A549 (cell line): ENCODE results near the gene ATOSA.

Experiments used
- EP300 ChIP-seq, 2 experiments: fragments of >200 bp; sonication (Bioruptor Twin); formaldehyde crosslinking; IDR thresholded peaks; 2 replicates in 1 of 2; 3 replicates in 1 of 2; pipeline ENCODE4 v1.6.1; 2016 to 2017
- MAZ ChIP-seq: fragments of 150-350 bp; IDR thresholded peaks from 2 replicates; pipeline ENCODE4 v1.6.1; 2014; ENCODE audit warnings: antibody characterized with exemption, low read depth, low read length, borderline replicate concordance

DNA sequence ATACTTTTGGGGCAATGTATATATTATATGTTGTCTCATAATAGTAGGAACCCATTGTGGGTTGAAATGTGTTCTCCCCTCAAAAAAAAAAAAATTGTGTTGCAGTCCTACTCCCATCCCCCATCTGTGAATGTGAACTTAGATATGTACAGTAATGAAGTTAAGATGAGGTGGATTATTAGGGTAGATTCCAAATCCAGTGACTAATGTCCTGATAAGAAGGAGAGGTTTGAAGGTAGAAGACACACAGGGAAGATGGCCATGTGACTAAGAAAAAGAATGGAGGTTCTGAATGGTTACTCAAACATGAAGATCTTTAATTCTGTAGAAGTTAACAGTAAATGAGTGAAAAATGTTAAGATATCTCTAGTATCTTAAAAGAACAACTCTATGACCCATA, 3.0 kb upstream of the ATOSA start:
- TF ChIP-seq MAZ, result no peak
- no peak for TF ChIP-seq EP300 (IDR thresholded peaks at IDR 0.05)
